Endothelial cell (in vitro differentiated cells): ENCODE data around the gene HDAC4. TPM values are rescaled to one million over a fixed set of nuclear protein-coding genes. Genes with fewer than 3 reads are reported as not detected.

Experiments
- DNase-seq: peaks from one replicate; pipeline ENCODE4 v3.0.0; 2021; ENCODE audit warnings: low spot score
- H3K27ac Mint-ChIP-seq: one replicate; pipeline ENCODE4 v1.8.0; 2021; ENCODE audit warnings: mixed read lengths, inconsistent platforms; ENCODE audit not compliant: unreplicated experiment
- H3K27me3 Mint-ChIP-seq: one replicate; pipeline ENCODE4 v1.8.0; 2021; ENCODE audit warnings: mild to moderate bottlenecking, moderate library complexity, mixed read lengths, inconsistent platforms; ENCODE audit not compliant: unreplicated experiment
- H3K36me3 Mint-ChIP-seq: one replicate; pipeline ENCODE4 v1.8.0; 2021; ENCODE audit warnings: mild to moderate bottlenecking, low read depth, mixed read lengths, inconsistent platforms; ENCODE audit not compliant: unreplicated experiment
- H3K4me1 Mint-ChIP-seq: one replicate; pipeline ENCODE4 v1.8.0; 2021; ENCODE audit warnings: mild to moderate bottlenecking, mixed read lengths, inconsistent platforms; ENCODE audit not compliant: unreplicated experiment
- H3K4me3 Mint-ChIP-seq: one replicate; pipeline ENCODE4 v1.8.0; 2021; ENCODE audit warnings: mild to moderate bottlenecking, mixed read lengths, inconsistent platforms; ENCODE audit not compliant: unreplicated experiment
- H3K9me3 Mint-ChIP-seq: one replicate; pipeline ENCODE4 v1.8.0; 2021; ENCODE audit warnings: mixed read lengths, inconsistent platforms; ENCODE audit not compliant: unreplicated experiment
- total RNA-seq: library from RNA; stranded (reverse); fragmentation: NEBNext Ultra II Directional; extraction: Animal tissue kit (Norgen Biotek cat#: 25700); gene quantifications from one replicate; pipeline ENCODE4 v1.2.1, GENCODE V29; 2021; ENCODE audit not compliant: unreplicated experiment
- TF ChIP-seq, protein P1 (sequence below): fragments of 200-600 bp; sonication (generic); IDR thresholded peaks from one replicate; pipeline ENCODE4 v1.5.0; 2021; ENCODE audit warnings: antibody characterized with exemption; ENCODE audit not compliant: unreplicated experiment

Gene HDAC4
- total RNA-seq, 1 donor from 2014 or later: 26.0 TPM

DNA sequence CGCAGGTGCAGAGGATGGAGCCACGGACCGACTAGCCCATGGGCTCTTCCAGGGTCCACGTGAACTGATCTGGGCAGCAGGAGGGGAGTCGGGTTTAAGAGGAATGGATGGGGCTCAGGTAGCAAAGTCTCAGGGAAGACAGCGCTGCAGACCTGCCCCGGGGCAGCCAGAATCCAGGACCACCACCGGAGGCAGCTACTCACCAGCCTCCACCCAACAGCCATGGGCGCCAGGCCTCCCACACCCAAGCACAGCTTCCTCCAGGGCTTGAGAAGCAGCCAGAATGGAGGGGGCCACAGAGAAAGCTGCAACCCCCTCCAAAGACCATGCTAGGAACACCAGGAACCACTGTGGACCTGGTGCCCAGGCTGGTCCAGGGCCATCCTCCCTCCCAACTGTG lies 388.6 kb downstream of the HDAC4 start:
- TF ChIP-seq, protein P1, sequence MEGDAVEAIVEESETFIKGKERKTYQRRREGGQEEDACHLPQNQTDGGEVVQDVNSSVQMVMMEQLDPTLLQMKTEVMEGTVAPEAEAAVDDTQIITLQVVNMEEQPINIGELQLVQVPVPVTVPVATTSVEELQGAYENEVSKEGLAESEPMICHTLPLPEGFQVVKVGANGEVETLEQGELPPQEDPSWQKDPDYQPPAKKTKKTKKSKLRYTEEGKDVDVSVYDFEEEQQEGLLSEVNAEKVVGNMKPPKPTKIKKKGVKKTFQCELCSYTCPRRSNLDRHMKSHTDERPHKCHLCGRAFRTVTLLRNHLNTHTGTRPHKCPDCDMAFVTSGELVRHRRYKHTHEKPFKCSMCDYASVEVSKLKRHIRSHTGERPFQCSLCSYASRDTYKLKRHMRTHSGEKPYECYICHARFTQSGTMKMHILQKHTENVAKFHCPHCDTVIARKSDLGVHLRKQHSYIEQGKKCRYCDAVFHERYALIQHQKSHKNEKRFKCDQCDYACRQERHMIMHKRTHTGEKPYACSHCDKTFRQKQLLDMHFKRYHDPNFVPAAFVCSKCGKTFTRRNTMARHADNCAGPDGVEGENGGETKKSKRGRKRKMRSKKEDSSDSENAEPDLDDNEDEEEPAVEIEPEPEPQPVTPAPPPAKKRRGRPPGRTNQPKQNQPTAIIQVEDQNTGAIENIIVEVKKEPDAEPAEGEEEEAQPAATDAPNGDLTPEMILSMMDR: no peak
- Mint-ChIP-seq H3K36me3 (no peaks in the 10 kb centered on the region), H3K27ac (no peak overlapping the region), H3K9me3 (no peaks in the 10 kb centered on the region), H3K4me1 (no peaks in the 10 kb centered on the region), H3K27me3 (peaks cover 4% of the 10 kb centered on the region), H3K4me3 (no peak overlapping the region)
- DNase-seq: no peak

DNA sequence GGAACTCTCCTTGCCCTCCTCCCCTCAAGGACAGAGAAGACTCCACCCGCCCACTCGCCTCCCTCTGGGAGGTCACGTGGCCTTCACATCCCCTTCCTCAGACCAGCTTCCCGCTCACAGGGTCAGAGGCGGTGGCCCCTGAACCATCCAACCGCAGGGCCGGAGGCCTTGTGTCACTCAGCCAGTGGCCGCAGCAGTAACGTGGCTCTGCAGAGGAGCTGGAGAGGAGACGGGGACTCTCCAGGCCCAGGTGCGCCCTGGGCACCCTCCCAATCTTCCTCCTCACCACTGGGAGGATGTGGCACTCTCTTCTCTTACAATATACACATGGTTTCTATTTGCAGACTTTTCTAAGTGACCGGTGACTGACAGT lies 391.2 kb downstream of the HDAC4 start:
- no peak overlapping the region for H3K4me3 Mint-ChIP-seq
- TF ChIP-seq, protein P1: no peak
- no peaks in the 10 kb centered on the region for H3K9me3 Mint-ChIP-seq
- no peak for DNase-seq
- no peaks in the 10 kb centered on the region for H3K36me3 Mint-ChIP-seq
- H3K27ac Mint-ChIP-seq: no peak overlapping the region
- peaks cover 2% of the 10 kb centered on the region for H3K27me3 Mint-ChIP-seq
- H3K4me1 Mint-ChIP-seq: no peaks in the 10 kb centered on the region

DNA sequence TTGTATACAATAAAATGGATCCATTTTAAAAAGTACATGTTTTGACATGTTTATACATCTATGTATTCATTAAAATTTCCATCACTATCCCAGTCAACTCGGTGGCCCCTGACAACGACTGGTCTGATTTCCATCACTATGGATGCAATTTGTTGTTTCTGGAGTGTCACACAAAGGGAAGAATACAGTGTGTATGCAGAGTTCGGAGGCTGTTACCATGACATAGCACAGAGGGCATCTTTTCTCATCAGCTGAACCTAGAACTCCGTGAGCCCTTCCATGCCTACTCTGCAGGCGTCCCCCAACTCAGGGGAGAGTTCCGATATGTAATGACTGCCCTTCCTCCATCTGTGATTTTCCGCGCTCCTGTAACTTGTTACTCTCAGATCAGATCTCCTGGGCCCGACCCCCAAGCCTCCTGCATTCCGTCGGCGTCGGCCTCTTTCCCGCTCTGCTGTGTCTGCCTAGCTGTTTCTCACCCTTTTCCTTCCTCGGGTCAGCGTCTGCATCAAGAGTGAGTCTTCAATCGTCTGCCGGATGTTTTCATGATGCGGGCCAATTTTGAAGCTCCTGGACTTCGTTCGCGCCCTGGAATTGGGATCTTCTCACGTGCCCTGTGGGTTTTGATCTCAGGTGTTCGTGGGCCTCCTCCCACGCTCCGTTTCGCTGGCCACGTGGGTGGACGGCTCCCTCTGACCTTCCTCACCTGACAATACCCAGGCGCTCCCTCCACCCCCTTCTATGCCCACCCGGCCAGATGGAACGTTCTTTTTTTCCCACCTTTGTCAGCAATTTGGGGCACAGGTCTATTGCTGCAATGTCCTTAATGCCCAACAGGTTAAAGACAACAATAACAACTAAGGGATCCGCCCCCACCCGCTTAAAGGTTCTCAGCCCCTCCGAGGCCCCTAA lies 391.9 kb downstream of the HDAC4 start:
- Mint-ChIP-seq H3K4me3 (no peak overlapping the region), H3K9me3 (no peaks in the 10 kb centered on the region), H3K36me3 (no peaks in the 10 kb centered on the region), H3K27me3 (peaks cover 2% of the 10 kb centered on the region), H3K27ac (no peak overlapping the region), H3K4me1 (no peaks in the 10 kb centered on the region)
- TF ChIP-seq, protein P1: no peak
- DNase-seq: no peak

DNA sequence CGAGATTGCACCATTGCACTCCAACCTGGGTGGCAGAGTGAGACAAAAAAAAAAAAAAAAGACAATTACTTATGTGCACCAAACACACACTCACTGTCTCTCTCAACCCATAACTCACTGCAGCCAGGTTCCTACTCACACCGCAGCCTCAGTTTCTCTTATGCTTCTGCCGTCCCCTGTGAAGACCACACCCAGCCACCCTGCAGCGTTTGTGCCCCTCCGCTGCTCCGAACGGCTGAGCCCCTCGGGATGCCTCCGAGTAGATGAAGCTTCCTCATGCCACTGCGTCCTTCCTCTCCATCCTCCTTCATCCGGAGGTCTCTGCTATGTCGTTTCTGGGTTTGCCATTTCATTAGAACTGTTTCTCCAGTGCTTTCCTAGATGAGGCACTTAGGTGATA lies 392.8 kb downstream of the HDAC4 start:
- Mint-ChIP-seq H3K36me3 (no peaks in the 10 kb centered on the region), H3K27me3 (peaks cover 2% of the 10 kb centered on the region), H3K9me3 (no peaks in the 10 kb centered on the region), H3K27ac (no peak overlapping the region), H3K4me3 (no peak overlapping the region), H3K4me1 (no peaks in the 10 kb centered on the region)
- no peak for DNase-seq
- TF ChIP-seq, protein P1: no peak

DNA sequence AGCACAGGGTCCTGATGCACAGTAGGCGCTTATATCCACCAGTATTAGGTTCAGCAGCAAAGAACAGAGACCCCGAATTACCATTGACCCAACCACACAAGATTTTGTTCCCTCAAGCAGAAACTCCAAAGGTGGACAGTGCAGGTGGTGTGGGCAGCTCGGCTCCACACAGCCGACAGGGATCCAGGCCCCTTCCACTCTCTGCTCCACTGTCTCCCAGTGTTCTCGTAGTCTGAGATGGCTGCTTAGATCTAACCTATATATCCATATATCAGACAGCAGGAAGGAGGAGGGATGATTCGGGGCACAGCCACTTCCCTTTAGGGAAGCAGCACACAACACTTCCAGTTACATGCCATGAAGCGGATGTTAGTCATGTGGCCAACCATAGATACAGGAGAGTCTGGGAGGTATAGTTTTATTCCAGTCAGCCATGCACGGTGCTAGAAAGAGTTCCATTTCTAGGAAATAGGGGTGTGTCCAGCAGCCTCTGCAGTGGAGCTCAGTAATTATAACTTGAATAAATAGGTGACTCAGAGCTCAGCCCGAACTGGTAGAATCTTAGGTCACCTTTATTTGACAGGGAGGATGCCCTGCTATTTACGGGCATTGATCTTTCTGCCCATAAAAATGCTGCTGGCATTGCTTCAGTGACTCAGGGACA lies 394.1 kb downstream of the HDAC4 start:
- H3K9me3 Mint-ChIP-seq: no peaks in the 10 kb centered on the region
- no peak overlapping the region for H3K27ac Mint-ChIP-seq
- no peak overlapping the region for H3K4me3 Mint-ChIP-seq
- TF ChIP-seq, protein P1: no peak
- H3K4me1 Mint-ChIP-seq: no peaks in the 10 kb centered on the region
- DNase-seq: no peak
- peaks cover 4% of the 10 kb centered on the region for H3K36me3 Mint-ChIP-seq
- H3K27me3 Mint-ChIP-seq: no peaks in the 10 kb centered on the region
